ENCODE measurements around the gene ARHGEF7.

The ARHGEF7 gene

DNA sequence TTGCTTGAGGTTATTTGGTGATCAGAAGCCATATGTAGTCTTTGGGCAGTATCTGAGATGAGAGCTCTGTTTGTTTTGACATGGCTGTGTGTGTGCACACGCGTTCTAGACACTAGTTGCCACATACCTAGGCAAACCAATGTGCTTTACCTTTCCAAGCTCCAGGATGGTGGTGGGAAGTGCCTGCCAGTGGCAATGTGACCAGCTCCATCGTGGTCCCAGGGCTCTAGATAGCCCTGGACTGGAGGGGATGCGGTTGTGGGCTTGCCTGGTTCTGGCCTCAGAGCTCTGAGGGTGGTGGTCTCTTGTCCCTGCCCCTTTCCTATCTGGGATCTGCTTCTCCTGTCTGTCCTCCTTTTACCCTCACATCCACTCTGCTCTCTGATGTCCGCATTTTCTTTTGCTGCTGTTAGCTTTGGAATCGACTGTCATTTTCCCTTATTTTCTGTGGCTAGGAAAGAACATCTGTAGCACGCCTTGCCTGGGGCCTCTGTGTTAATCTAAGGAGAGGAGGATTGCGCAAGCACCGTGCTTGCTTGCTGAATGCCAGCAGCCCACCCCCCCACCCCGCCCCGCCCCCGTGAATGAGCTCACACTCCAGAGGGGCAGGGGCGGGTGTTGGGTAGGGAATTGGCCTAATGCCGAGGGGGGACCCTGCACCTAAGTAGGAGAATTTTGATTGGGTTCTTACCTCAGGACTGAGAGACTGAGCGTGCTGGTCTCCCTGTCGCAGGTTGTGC, 89.5 kb downstream of the ARHGEF7 start:
- peak overlapping the region; percentile 67; the same call in 1 of the 2 replicates for H3K27ac ChIP-seq (ENCODE audit: low read depth, low read length)
- H3K36me3 ChIP-seq (ENCODE audit: low read length), result no peaks in the 10 kb centered on the region
- H3K79me2 ChIP-seq (ENCODE audit: insufficient read depth, low read length), result peaks cover 83% of the 10 kb centered on the region
- peak overlapping the region; percentile 53 for H3K4me2 ChIP-seq (ENCODE audit: low read depth, low read length, poor library complexity, severe bottlenecking)
- peaks cover 10% of the 10 kb centered on the region for H3F3A ChIP-seq (ENCODE audit: insufficient read depth)
- H3K27me3 ChIP-seq (ENCODE audit: low read length), result no peaks in the 10 kb centered on the region
- H3K4me3 ChIP-seq (ENCODE audit: insufficient read depth, low read length, poor library complexity, severe bottlenecking), result no peak overlapping the region
- H3K9me2 ChIP-seq (replicated peaks; ENCODE audit: insufficient read depth, low read length), result no peaks in the 10 kb centered on the region
- no peak overlapping the region for H3K9ac ChIP-seq (ENCODE audit: low read length)
- H3K9me3 ChIP-seq (ENCODE audit: insufficient read depth, low read length), result no peaks in the 10 kb centered on the region
- TF ChIP-seq, protein P1, sequence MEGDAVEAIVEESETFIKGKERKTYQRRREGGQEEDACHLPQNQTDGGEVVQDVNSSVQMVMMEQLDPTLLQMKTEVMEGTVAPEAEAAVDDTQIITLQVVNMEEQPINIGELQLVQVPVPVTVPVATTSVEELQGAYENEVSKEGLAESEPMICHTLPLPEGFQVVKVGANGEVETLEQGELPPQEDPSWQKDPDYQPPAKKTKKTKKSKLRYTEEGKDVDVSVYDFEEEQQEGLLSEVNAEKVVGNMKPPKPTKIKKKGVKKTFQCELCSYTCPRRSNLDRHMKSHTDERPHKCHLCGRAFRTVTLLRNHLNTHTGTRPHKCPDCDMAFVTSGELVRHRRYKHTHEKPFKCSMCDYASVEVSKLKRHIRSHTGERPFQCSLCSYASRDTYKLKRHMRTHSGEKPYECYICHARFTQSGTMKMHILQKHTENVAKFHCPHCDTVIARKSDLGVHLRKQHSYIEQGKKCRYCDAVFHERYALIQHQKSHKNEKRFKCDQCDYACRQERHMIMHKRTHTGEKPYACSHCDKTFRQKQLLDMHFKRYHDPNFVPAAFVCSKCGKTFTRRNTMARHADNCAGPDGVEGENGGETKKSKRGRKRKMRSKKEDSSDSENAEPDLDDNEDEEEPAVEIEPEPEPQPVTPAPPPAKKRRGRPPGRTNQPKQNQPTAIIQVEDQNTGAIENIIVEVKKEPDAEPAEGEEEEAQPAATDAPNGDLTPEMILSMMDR (IDR thresholded peaks at IDR 0.05; ENCODE audit: insufficient read depth, low read length, poor library complexity, severe bottlenecking), result no peak
- no peak for TF ChIP-seq EZH2phosphoT487 (conservative IDR thresholded peaks at IDR 0.05; ENCODE audit: low read length)
- no peak overlapping the region for H2AFZ ChIP-seq (ENCODE audit: low read depth, low read length, severe bottlenecking)
- no peaks in the 10 kb centered on the region for H4K20me1 ChIP-seq (ENCODE audit: low read depth, low read length)

DNA sequence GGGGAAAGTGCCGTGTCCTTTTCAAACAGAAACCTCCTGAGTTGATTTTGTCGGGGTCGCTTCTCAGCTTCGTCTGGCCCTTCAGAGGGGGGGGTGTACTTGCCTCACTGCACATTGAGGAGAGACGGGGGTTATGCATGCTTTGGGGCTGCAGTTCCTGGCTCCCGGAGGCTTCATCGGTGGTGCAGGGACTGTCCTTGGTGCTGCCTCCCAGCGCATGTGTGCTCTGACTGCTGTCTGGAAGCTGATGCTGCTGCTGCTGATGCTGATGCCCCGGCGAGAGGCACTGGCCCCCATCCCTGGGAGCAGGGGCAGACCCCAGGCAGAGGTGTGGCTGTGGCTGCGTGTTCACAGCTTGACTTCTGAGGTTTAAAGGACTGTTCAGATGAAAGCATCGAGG, 91.0 kb downstream of the ARHGEF7 start:
- peaks cover 84% of the 10 kb centered on the region for H3K79me2 ChIP-seq (ENCODE audit: insufficient read depth, low read length)
- no peaks in the 10 kb centered on the region for H3K9me2 ChIP-seq (replicated peaks; ENCODE audit: insufficient read depth, low read length)
- H3F3A ChIP-seq (ENCODE audit: insufficient read depth), result peaks cover 10% of the 10 kb centered on the region
- H3K27ac ChIP-seq (ENCODE audit: low read depth, low read length), result no peak overlapping the region
- H4K20me1 ChIP-seq (ENCODE audit: low read depth, low read length), result no peaks in the 10 kb centered on the region
- TF ChIP-seq EZH2phosphoT487 (conservative IDR thresholded peaks at IDR 0.05; ENCODE audit: low read length), result no peak
- TF ChIP-seq, protein P1 (IDR thresholded peaks at IDR 0.05; ENCODE audit: insufficient read depth, low read length, poor library complexity, severe bottlenecking), result no peak
- no peaks in the 10 kb centered on the region for H3K9me3 ChIP-seq (ENCODE audit: insufficient read depth, low read length)
- no peaks in the 10 kb centered on the region for H3K36me3 ChIP-seq (ENCODE audit: low read length)
- H3K4me3 ChIP-seq (ENCODE audit: insufficient read depth, low read length, poor library complexity, severe bottlenecking), result no peak overlapping the region
- H3K4me2 ChIP-seq (ENCODE audit: low read depth, low read length, poor library complexity, severe bottlenecking), result no peak overlapping the region
- no peak overlapping the region for H3K9ac ChIP-seq (ENCODE audit: low read length)
- H2AFZ ChIP-seq (ENCODE audit: low read depth, low read length, severe bottlenecking), result no peak overlapping the region
- H3K27me3 ChIP-seq (ENCODE audit: low read length), result no peaks in the 10 kb centered on the region

DNA sequence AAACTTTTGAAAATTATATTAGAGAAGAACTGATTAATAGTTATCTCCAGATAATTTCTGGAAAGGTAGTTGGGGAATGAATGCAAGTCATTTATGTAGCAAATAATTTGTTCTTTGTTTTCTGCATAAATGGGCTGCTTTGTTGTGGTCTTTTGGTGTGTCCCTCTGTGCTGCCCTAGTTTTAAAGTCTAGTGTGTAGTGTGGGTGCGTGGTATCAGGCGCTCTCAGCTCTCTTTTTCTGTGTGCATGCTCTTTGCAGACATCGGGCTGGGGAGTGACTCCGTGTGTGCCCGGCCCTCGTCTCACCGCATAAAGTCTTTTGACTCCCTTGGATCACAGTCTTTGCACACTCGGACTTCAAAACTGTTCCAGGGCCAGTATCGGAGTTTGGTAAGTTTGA, 94.5 kb downstream of the ARHGEF7 start:
- Histone ChIP-seq H3F3A (ENCODE audit: insufficient read depth) (no peaks in the 10 kb centered on the region; the same call in 1 of the 2 replicates), H3K4me2 (ENCODE audit: low read depth, low read length, poor library complexity, severe bottlenecking) (no peak overlapping the region), H3K36me3 (ENCODE audit: low read length) (no peaks in the 10 kb centered on the region), H3K9ac (ENCODE audit: low read length) (no peak overlapping the region), H4K20me1 (ENCODE audit: low read depth, low read length) (peaks cover 3% of the 10 kb centered on the region; the same call in 1 of the 2 replicates), H3K9me3 (ENCODE audit: insufficient read depth, low read length) (no peaks in the 10 kb centered on the region), H3K27ac (ENCODE audit: low read depth, low read length) (no peak overlapping the region), H2AFZ (ENCODE audit: low read depth, low read length, severe bottlenecking) (no peak overlapping the region), H3K79me2 (ENCODE audit: insufficient read depth, low read length) (peaks cover 81% of the 10 kb centered on the region), H3K4me3 (ENCODE audit: insufficient read depth, low read length, poor library complexity, severe bottlenecking) (no peak overlapping the region), H3K27me3 (ENCODE audit: low read length) (no peaks in the 10 kb centered on the region), H3K9me2 (replicated peaks; ENCODE audit: insufficient read depth, low read length) (no peaks in the 10 kb centered on the region)
- TF ChIP-seq EZH2phosphoT487 (conservative IDR thresholded peaks at IDR 0.05; ENCODE audit: low read length), result no peak
- TF ChIP-seq, protein P1 (IDR thresholded peaks at IDR 0.05; ENCODE audit: insufficient read depth, low read length, poor library complexity, severe bottlenecking), result no peak

All from SU-DHL-6 (cell line).